ENCODE data around the gene ADGRF5. TPM values are rescaled to one million over a fixed set of nuclear protein-coding genes. Genes with fewer than 3 reads are reported as not detected.
"Not testable (repeated sequence)": the region's sequence is repeated elsewhere in the genome, so short reads cannot be mapped to it uniquely, and the experiment has no call there.

ADGRF5 gene
- total RNA-seq, 3 donors from 2014 or later = 0.03 to 0.14 (median 0.11) TPM

DNA sequence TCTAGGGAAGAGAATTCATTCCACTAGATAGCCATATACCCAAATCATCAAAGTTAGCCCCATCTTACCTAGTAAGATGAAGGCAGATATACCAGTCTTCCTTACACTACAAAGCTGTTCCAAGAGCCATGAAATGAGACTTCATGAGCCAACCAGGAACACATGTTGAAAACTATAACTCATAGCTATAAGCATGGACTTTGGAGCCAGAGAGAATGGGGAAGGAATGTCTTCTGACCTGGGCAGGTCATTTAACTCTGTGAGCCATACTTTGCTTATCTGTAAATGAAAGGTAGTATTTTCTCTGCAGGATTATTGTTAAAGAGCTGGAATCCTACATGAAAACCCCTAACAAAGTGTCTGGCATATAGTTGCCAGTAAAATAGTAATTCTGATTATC is 27.3 kb downstream of the ADGRF5 start:
- no peak for DNase-seq
- ATAC-seq = no peak
- Mint-ChIP-seq H3K4me3 (no peak overlapping the region), H3K27me3 (ENCODE audit: low read depth) (no peaks in the 10 kb centered on the region), H3K36me3 (ENCODE audit: insufficient read depth) (no peaks in the 10 kb centered on the region), H3K9me3 (no peaks in the 10 kb centered on the region), H3K4me1 (ENCODE audit: low read depth) (no peaks in the 10 kb centered on the region)

- ATAC-seq = no peak
- no peaks in the 10 kb centered on the region for H3K27me3 Mint-ChIP-seq (ENCODE audit: low read depth)
- no peaks in the 10 kb centered on the region for H3K36me3 Mint-ChIP-seq (ENCODE audit: insufficient read depth)
- no peak for DNase-seq
- H3K9me3 Mint-ChIP-seq = no peaks in the 10 kb centered on the region
- no peaks in the 10 kb centered on the region for H3K4me1 Mint-ChIP-seq (ENCODE audit: low read depth)
- no peak overlapping the region for H3K4me3 Mint-ChIP-seq
Measured at GRCh38 chr6:46893648-46894047, 28.1 kb downstream of the ADGRF5 start.

DNA sequence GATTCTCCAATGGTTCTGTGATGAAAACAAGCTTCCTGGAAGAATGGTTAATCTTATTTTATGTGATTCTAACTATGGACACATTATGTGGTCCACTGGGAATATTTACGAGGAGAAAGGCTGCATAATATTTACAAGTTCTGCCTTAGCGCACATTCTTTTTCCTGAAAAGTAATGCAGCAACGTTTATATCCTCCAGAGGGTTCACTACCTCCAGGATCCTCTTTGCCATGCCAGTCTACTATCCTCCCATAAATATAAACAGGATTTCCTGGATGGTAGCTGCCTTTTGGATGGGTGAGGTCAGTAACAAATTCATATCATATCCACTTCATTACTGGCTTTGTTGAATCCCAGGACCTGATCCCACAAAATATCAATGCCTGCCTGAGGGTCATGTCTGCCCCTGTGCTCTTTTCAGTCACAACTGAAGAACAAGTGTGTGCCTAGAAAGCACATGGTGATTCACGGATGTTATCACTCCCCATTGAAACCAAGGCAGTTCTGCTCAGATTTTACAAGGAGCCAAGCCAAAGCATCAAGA is 30.4 kb downstream of the ADGRF5 start:
- H3K4me1 Mint-ChIP-seq (ENCODE audit: low read depth) = no peaks in the 10 kb centered on the region
- no peak for DNase-seq
- H3K9me3 Mint-ChIP-seq = no peaks in the 10 kb centered on the region
- no peaks in the 10 kb centered on the region for H3K27me3 Mint-ChIP-seq (ENCODE audit: low read depth)
- H3K36me3 Mint-ChIP-seq (ENCODE audit: insufficient read depth) = no peaks in the 10 kb centered on the region
- H3K4me3 Mint-ChIP-seq = no peak overlapping the region
- ATAC-seq = no peak

GRCh38 chr6:46888578-46888977 is 33.2 kb downstream of the ADGRF5 start:
- DNase-seq = no peak
- H3K36me3 Mint-ChIP-seq (ENCODE audit: insufficient read depth) = no peaks in the 10 kb centered on the region
- no peaks in the 10 kb centered on the region for H3K27me3 Mint-ChIP-seq (ENCODE audit: low read depth)
- H3K4me3 Mint-ChIP-seq = no peak overlapping the region
- no peak for ATAC-seq
- no peaks in the 10 kb centered on the region for H3K4me1 Mint-ChIP-seq (ENCODE audit: low read depth)
- no peaks in the 10 kb centered on the region for H3K9me3 Mint-ChIP-seq

DNA sequence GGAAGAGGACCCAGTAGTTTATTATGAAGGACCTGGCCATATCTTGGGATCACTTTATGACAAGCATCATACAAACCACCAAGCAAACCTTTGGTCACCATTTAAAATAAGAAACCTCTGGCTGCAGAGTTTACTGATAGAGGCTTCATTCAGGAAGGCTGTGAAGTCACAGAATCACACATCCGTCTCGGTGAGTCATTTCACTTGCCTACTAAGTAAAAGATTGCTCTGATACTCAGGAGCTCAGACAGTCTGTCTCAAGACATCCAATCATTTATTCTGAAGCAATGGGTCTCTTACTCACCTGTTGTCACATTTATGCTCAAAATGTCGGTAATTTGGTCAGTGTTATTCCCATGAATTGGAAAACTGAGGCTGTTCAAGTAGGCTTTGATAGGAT is 33.7 kb downstream of the ADGRF5 start:
- no peaks in the 10 kb centered on the region for H3K9me3 Mint-ChIP-seq

GRCh38 chr6:46882645-46883044 is 39.1 kb downstream of the ADGRF5 start:
- H3K36me3 Mint-ChIP-seq (ENCODE audit: insufficient read depth) = no peaks in the 10 kb centered on the region
- DNase-seq = no peak
- no peaks in the 10 kb centered on the region for H3K9me3 Mint-ChIP-seq
- H3K4me1 Mint-ChIP-seq (ENCODE audit: low read depth) = no peaks in the 10 kb centered on the region
- peaks cover 7% of the 10 kb centered on the region for H3K27me3 Mint-ChIP-seq (ENCODE audit: low read depth)
- no peak for ATAC-seq
- no peak overlapping the region for H3K4me3 Mint-ChIP-seq

More for the DNA sequence above, 33.7 kb downstream of the ADGRF5 start:
- ATAC-seq (no peak), DNase-seq (no peak)
- Mint-ChIP-seq H3K4me1 (ENCODE audit: low read depth) (no peaks in the 10 kb centered on the region), H3K27me3 (ENCODE audit: low read depth) (no peaks in the 10 kb centered on the region), H3K36me3 (ENCODE audit: insufficient read depth) (no peaks in the 10 kb centered on the region), H3K4me3 (no peak overlapping the region)

DNA sequence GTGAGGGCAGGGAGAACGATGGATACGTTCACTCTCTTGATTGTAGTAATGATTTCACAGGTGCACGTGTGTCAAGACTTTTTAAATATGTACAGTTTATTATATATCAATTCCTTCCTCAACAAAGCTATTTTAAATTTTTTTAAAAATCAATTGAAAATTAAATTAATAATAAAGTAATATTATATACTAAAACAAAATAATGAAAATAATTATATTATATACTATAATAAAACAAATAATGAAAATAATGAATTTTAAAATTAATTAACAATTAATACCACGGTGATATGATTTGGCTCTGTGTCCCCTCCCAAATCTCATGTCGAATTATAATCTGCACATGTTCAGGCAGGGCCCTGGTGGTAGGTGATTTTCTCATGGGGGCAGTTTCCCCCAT is 42.7 kb downstream of the ADGRF5 start:
- no peaks in the 10 kb centered on the region for H3K4me1 Mint-ChIP-seq (ENCODE audit: low read depth)
- no peaks in the 10 kb centered on the region for H3K36me3 Mint-ChIP-seq (ENCODE audit: insufficient read depth)
- peaks cover 11% of the 10 kb centered on the region for H3K27me3 Mint-ChIP-seq (ENCODE audit: low read depth)
- no peaks in the 10 kb centered on the region for H3K9me3 Mint-ChIP-seq
- DNase-seq (no peak), ATAC-seq (no peak)
- H3K4me3 Mint-ChIP-seq = no peak overlapping the region

DNA sequence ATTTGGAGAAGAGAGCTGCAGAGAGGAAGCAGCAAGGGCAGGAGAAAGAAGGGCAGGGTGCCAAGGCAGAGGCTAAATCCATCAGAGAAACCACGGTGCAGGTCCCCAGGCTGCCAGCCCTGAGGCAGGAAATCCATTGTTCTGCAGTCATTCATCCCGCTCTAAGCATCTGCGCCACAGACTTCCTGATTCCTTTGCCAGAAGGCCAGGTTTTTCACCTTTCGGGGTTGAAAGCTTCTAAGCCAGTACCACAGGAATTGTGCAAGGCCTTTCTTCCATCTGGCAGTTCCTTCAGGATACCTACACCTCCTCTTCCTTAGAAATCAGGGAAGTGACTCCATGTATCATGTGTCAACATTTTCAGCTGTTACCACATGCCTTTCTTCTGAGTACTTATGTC is 45.6 kb downstream of the ADGRF5 start:
- no peak for ATAC-seq

DNA sequence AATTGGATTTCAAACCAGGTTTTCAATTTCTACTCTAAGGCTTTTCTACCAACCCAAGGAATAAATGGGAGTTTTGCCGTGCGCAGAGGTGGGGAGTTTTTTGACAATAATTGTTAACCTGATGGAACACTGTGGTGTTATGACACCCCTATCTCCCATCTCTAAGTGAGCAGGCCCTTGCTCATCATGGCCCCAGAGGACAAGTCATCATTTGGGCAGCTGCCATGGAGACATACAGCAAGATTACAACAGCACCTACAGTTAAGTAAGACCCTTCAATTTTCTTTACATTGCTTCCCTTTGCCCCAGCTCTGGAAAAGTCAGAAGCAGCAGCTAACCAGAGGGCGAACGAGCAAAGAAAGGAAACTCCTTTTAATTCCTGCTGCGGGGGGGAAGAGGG is 54.3 kb downstream of the ADGRF5 start:
- ATAC-seq (no peak), DNase-seq (no peak)
- Mint-ChIP-seq H3K9me3 (no peaks in the 10 kb centered on the region), H3K27me3 (ENCODE audit: low read depth) (peaks cover 3% of the 10 kb centered on the region), H3K36me3 (ENCODE audit: insufficient read depth) (no peaks in the 10 kb centered on the region), H3K4me3 (no peak overlapping the region), H3K4me1 (ENCODE audit: low read depth) (no peaks in the 10 kb centered on the region)

More for the DNA sequence above, 45.6 kb downstream of the ADGRF5 start:
- Mint-ChIP-seq H3K9me3 (no peaks in the 10 kb centered on the region), H3K4me1 (ENCODE audit: low read depth) (no peaks in the 10 kb centered on the region), H3K27me3 (ENCODE audit: low read depth) (peaks cover 11% of the 10 kb centered on the region), H3K4me3 (no peak overlapping the region), H3K36me3 (ENCODE audit: insufficient read depth) (no peaks in the 10 kb centered on the region)
- DNase-seq = no peak

- Mint-ChIP-seq H3K9me3 (no peaks in the 10 kb centered on the region), H3K27me3 (ENCODE audit: low read depth) (peaks cover 3% of the 10 kb centered on the region), H3K4me1 (ENCODE audit: low read depth) (no peaks in the 10 kb centered on the region), H3K36me3 (ENCODE audit: insufficient read depth) (no peaks in the 10 kb centered on the region), H3K4me3 (no peak overlapping the region)
- ATAC-seq = no peak
- DNase-seq = no peak
Measured at GRCh38 chr6:46865221-46865620, 56.5 kb downstream of the ADGRF5 start.

DNA sequence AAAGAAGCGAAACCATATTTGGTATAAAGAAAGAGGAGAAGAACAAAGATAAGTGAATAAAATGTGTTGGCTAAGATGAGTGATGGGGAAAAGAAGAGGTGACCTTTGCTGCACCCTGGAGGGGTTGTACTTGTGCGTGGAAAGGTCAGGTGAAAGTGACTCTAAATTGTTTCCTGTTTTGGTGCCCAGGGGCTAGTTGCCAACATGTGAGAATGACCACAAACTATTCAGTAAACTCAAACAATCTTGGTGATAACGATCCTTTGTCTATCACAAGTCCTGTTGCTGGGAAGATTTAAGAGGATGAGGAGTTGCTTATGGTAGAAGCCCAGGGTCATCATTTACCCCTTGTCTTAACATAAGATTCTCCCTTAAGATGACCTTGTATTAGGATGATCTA is 57.9 kb downstream of the ADGRF5 start:
- DNase-seq (no peak), ATAC-seq (no peak)
- peaks cover 3% of the 10 kb centered on the region for H3K27me3 Mint-ChIP-seq (ENCODE audit: low read depth)
- H3K9me3 Mint-ChIP-seq = no peaks in the 10 kb centered on the region
- no peaks in the 10 kb centered on the region for H3K4me1 Mint-ChIP-seq (ENCODE audit: low read depth)
- H3K4me3 Mint-ChIP-seq = no peak overlapping the region
- H3K36me3 Mint-ChIP-seq (ENCODE audit: insufficient read depth) = no peaks in the 10 kb centered on the region

GRCh38 chr6:46862381-46862780 is 59.4 kb downstream of the ADGRF5 start:
- Mint-ChIP-seq H3K4me1 (ENCODE audit: low read depth) (no peaks in the 10 kb centered on the region), H3K36me3 (ENCODE audit: insufficient read depth) (no peaks in the 10 kb centered on the region), H3K27me3 (ENCODE audit: low read depth) (peaks cover 3% of the 10 kb centered on the region), H3K4me3 (no peak overlapping the region), H3K9me3 (no peaks in the 10 kb centered on the region)
- DNase-seq (no peak), ATAC-seq (no peak)

GRCh38 chr6:46855966-46856365 is 65.8 kb downstream of the ADGRF5 start:
- H3K4me1 Mint-ChIP-seq (ENCODE audit: low read depth); H3K4me3 Mint-ChIP-seq; DNase-seq; H3K9me3 Mint-ChIP-seq; H3K27me3 Mint-ChIP-seq (ENCODE audit: low read depth); H3K36me3 Mint-ChIP-seq (ENCODE audit: insufficient read depth); ATAC-seq: not testable (repeated sequence)

DNA sequence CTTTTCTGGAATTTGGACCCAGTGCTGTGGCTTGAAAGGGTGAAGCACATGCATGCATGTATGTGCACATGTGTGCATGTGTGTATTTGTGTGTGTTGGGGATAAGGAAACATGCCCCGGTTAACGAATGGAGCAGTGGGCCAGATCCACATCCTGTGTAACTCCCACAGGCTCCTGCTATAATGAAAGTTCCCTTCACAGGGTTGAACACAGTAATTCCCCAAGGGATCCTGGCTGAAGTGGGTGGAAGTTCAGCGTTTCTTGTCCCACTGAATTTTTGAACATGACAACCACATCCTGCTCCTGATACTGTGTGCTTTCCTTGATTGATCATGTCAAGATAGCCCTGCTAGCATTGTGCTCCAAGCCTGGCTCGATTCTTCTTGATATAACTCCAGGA is 70.2 kb downstream of the ADGRF5 start:
- H3K4me3 Mint-ChIP-seq; ATAC-seq; H3K4me1 Mint-ChIP-seq (ENCODE audit: low read depth); DNase-seq; H3K36me3 Mint-ChIP-seq (ENCODE audit: insufficient read depth); H3K9me3 Mint-ChIP-seq: not testable (repeated sequence)
- H3K27me3 Mint-ChIP-seq (ENCODE audit: low read depth) = peaks cover 23% of the 10 kb centered on the region

DNA sequence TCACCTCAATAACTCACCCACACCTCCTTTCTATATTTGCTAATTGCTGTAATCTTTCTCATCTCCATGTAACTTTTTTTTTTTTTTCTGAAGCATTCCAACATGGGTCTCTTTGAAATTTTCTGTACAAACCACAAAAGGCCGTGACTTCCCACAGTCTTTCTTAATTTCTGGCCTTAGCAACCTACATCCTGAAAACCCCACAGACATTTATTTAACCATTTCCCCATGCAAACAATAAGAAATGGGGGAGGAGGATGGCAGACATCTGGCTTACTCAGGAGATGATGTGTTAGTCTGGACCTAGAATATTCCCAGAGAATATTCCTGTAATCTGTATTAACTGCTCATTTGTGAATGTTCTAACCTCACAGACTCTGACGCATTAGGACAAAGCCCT is 70.9 kb downstream of the ADGRF5 start:
- Mint-ChIP-seq H3K9me3 (no peaks in the 10 kb centered on the region), H3K4me1 (ENCODE audit: low read depth) (peaks cover 3% of the 10 kb centered on the region), H3K27me3 (ENCODE audit: low read depth) (peaks cover 23% of the 10 kb centered on the region), H3K36me3 (ENCODE audit: insufficient read depth) (no peaks in the 10 kb centered on the region), H3K4me3 (no peak overlapping the region)
- ATAC-seq (no peak), DNase-seq (no peak)

GRCh38 chr6:46849361-46849690 is 72.4 kb downstream of the ADGRF5 start:
- Mint-ChIP-seq H3K9me3 (no peaks in the 10 kb centered on the region), H3K27me3 (ENCODE audit: low read depth) (peaks cover 25% of the 10 kb centered on the region), H3K36me3 (ENCODE audit: insufficient read depth) (no peaks in the 10 kb centered on the region), H3K4me1 (ENCODE audit: low read depth) (peaks cover 3% of the 10 kb centered on the region), H3K4me3 (no peak overlapping the region)
- ATAC-seq (no peak), DNase-seq (no peak)

All from activated T-cell treated with anti-CD3 and anti-CD28 coated beads, Interleukin-2, amount 50 U/mL, for 4 hours (primary cell).